HG03432 (cell line): ENCODE data around the gene POLA2.
"Not testable (repeated sequence)": the region's sequence is repeated elsewhere in the genome, so short reads cannot be mapped to it uniquely, and the experiment has no call there.

ENCODE experiments used
- ATAC-seq: cut with Tn5 transposase; IDR thresholded peaks from one replicate; pipeline ENCODE4 v1.9.1; 2021; ENCODE audit warnings: mild to moderate bottlenecking, moderate library complexity; ENCODE audit not compliant: unreplicated experiment

The POLA2 gene

GRCh38 chr11:65241692-65242091 lies 20.1 kb upstream of the POLA2 start:
- no peak for ATAC-seq

GRCh38 chr11:65242389-65242788 lies 19.4 kb upstream of the POLA2 start:
- ATAC-seq = no peak

- ATAC-seq = no peak
These were observed 18.0 kb upstream of the POLA2 start for GRCh38 chr11:65243797-65244196.

- not testable (repeated sequence) for ATAC-seq
These were observed 16.7 kb upstream of the POLA2 start for GRCh38 chr11:65245046-65245445.

GRCh38 chr11:65246506-65246905 lies 15.3 kb upstream of the POLA2 start:
- ATAC-seq = no peak

DNA sequence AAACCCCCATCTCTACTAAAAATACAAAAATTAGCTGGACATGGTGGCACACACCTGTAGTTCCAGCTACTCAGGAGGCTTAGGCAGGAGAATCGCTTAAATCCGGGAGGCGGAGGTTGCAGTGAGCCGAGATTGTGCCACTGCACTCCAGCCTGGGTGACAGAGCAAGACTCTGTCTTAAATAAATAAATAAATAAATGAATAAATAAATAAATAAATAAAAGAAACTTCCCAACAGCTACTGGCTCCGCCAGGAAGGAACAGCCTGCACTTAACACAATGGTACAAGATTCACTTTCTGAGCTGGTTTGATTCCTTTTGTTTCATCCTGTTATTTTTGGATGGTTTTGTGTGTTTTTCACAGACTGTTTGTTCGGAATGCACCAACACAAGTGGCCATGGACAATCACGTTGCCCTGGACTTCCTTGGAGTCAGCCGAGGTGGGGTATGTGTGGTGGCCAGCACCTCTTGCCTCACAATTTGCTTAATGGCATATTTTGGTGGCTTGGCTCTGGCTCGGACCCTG lies 13.5 kb upstream of the POLA2 start:
- not testable (repeated sequence) for ATAC-seq

DNA sequence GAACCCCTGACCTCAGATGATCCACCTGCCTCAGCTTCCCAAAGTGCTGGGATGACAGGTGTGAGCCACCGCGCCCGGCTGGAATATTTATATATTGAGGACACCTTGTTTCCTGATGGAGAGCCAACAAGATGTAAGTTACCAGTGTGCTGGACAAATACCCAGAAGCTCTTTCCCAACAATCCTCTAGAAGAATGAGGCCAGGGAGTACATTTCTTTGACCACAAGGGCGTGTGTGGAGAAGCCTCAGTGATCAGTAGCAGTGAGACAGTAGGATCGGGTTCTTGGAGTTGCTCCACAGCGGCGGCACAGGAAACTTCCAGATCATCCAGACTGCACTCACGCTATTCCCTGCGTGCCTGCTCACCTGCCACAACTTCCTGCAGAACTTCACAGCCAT lies 10.3 kb upstream of the POLA2 start:
- no peak for ATAC-seq

DNA sequence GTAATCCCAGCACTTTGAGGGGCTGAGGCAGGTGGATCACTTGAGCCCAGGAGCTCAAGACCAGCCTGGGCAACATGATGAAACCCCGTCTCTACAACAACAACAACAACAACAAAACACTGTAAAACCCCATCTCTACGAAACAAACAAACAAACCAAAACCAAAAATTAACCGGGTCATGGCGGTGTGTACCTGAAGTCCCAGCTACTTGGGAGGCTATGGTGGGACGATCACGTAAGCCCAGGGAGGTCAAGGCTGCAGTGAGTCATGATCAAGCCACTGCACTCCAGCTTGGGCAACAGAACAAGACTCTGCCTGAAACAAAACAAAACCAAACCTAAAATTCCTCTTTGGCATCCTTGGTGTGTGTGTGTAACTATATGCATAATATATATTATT lies 7.0 kb upstream of the POLA2 start:
- ATAC-seq = no peak

GRCh38 chr11:65258988-65259387 lies 2.8 kb upstream of the POLA2 start:
- ATAC-seq = no peak

- ATAC-seq = no peak
These were observed 1.5 kb upstream of the POLA2 start for GRCh38 chr11:65260302-65260701.

DNA sequence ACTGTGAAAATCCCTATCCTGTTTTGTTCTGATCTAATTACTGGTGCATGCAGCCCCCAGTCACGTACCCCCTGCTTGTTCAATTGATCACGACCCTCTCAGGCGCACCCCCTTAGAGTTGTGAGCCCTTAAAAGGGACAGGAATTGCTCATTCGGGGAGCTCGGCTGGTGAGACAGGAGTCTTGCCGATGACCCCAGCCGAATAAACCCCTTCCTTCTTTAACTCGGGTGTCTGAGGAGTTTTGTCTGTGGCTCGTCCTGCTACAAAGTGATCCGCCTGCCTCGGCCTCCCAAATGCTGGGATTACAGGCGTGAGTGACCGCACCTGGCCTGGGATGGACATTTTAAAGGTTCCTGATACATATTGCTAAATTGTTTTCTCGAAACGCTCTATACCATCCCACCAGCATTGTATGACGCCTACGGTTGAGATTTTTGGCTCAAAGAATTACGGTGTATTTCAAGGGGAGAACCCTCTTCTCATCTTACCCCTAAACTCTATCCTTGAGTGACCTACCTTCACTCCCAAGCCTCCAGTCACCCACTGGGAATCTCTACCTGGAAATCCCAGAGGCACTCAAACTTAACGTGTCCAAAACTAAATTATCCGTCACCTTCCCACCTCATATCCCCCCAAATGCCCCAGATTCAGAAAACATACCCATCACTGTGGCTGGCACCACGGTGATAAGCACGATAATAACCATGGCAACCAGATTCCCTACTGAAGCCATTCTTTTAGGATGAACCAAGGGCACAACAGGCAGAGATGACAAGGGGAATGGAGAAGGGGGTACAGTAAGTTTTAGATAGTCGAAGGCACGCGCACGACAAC lies 789 bp upstream of the POLA2 start:
- ATAC-seq = peak; percentile 23

- ATAC-seq = no peak
These were observed 569 bp downstream of the POLA2 start for GRCh38 chr11:65262381-65262680.

- ATAC-seq = no peak
These were observed 1.0 kb downstream of the POLA2 start for GRCh38 chr11:65262776-65263175.

- not testable (repeated sequence) for ATAC-seq
These were observed 3.0 kb downstream of the POLA2 start for GRCh38 chr11:65264747-65265146.

DNA sequence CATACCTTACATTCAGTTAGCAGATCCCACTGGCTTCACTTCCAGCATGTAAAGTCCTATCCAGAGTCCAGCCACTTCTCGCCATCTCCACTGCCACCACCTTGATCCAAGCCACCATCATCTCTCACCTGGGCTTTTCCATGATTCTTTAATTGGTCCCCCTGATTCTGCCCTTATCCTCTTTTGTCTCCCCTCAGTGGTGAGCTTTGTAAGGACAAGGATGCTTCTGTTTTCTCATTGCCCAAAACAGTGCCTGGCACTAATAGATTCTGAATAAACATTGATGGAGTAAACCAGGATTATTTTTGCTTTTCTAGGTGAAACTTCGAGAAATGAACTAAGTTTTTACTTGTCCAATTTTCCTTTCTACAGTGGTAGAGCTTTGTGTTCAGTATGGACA lies 4.4 kb downstream of the POLA2 start:
- ATAC-seq = no peak

DNA sequence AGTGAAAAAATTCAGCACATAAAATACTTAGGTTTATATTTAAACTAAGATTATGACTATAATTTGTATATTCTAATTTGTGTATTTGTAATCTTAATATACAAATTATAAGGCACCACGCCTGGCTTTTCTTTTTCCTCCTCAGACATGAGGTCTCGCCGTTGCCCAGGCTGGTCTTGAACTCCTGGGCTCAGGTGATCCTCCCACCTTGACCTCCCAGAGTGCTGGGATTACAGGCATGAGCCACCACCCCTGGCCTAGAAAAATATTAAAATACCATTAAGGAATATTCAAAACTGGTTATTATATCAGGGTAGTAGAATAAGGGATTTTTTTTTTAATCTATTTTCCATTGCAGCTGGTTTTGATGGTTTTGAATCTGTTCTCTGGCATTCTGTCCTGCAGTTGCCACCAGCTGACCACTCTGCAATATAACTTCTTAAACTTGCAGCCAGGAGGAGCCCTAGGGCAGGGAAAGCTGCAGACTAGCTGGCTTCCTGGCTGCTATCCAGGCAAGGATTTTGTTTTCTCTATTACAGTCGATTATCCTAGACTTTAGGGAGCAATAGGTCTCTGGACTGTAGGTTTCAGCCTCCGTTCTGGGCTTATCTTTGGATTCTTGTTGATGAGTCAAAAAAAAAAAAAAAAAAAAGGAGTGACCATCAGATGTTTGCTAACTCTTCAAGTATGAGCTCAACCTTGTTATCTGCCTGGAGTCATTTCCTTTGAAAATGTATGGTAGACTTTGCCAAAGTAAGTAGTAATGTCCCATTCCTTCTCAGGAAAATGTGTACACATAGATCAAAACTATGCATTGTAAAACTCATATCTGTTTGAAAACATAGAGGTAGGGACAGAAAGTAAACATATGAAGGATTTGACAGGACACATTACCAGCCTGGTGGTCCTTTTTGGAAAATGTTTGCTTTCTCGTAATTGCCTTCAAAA lies 13.2 kb downstream of the POLA2 start:
- no peak for ATAC-seq

GRCh38 chr11:65275906-65276305 lies 14.1 kb downstream of the POLA2 start:
- ATAC-seq = no peak

DNA sequence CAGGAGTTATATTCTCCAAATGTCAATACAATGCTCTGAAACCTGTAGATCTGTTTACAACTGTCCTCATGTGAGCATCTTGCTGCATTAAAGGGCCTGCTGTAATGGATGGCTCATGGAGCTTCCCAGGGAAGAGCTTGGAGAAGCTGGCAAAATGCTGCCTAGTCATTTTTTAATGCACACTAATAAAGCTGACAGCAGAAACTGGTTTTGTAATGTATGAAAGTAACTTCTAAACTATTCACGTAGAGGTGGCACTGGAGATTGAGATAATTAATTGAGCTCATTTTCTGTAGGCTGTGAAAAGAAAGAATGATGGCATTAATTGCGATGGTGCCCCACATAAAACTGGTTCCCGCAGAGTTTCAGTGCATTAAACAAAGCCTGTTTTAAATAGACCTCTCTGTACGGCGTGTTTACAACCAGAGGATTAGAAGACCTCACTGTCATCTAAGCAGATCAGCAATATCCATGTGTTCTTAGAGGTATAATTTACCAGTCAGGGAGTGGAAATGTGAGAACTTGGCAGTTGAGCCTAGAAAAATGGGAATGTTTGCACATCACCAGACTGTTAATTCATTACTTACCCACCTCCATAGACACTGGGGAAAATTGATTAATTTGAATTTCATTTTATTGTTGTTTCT lies 16.0 kb downstream of the POLA2 start:
- no peak for ATAC-seq

GRCh38 chr11:65278356-65278755 lies 16.6 kb downstream of the POLA2 start:
- ATAC-seq = no peak

DNA sequence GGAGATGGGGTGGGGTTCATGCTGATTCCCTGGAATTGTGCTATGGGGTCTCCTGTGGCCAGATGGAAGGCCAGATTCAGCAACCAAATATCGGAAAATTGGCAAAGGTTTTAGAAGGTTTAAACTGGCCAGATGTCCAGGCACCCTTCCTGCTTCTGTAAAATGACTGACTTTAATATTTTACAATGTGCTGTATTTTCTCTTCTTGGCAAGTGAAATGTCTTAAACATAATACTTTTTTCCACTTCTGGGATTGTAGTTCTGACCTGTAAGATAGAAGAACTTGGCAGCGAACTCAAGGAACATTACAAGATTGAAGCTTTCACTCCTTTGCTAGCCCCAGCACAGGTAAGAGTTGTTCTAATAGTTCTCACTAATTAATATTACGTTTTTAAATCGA lies 17.5 kb downstream of the POLA2 start:
- ATAC-seq = no peak

DNA sequence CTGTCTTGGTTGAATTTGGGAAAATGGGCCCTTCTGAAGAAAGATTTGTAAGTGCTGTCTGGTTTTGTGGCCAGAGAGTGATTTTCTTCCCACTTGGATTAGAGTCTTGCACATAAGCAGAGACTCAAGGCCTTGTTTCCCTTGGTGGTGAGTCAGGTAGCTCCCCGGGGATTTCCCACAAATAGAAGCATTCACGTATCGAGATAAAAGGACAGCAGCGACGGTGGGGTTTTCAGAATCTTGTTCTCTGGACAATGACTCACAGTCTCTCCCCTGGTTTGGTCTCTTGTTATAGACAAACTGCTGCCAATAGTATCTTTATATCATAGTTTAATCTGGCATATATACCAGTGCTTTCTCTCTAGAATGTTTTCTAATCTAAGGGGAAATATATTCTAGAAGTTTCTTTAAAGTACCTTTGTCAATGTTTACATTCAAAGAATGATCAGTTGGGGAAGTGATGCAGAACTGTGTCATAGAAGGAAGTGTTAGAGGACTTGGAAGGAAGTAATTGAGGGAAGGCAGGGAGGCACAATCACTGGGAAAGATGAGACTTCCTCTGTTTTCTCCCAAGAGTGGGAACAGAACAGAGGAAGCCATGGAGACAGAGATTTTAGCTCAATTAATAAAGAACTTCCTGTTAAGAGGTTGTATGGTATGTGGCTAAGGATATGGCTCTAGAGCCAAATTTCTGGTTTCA lies 18.1 kb downstream of the POLA2 start:
- no peak for ATAC-seq
